Epithelial cell of proximal tubule (primary cell): ENCODE data around the gene KLHL29. TPM values are rescaled to one million over a fixed set of nuclear protein-coding genes. Genes with fewer than 3 reads are reported as not detected.

Experiments used
- DNase-seq: peaks from one replicate; pipeline ENCODE4 v3.0.0-alpha.2; 2011; ENCODE audit warnings: low read depth
- H3K4me3 ChIP-seq: 2 replicates; pipeline ENCODE4 v1.5.1; 2011; ENCODE audit warnings: low read depth, mild to moderate bottlenecking, low read length
- total RNA-seq: library from RNA; depleted of rRNA; stranded (reverse); fragments of >200 nt; gene quantifications from 2 replicates; pipeline ENCODE4 v1.2.3, GENCODE V29; 2015
- TF ChIP-seq, protein P1 (sequence below): conservative IDR thresholded peaks from 2 replicates; pipeline ENCODE4 v1.5.1; 2012; ENCODE audit warnings: low read depth, mild to moderate bottlenecking, low read length

KLHL29 gene
- total RNA-seq, 1 donor from 2014 or later: 12.0 TPM

DNA sequence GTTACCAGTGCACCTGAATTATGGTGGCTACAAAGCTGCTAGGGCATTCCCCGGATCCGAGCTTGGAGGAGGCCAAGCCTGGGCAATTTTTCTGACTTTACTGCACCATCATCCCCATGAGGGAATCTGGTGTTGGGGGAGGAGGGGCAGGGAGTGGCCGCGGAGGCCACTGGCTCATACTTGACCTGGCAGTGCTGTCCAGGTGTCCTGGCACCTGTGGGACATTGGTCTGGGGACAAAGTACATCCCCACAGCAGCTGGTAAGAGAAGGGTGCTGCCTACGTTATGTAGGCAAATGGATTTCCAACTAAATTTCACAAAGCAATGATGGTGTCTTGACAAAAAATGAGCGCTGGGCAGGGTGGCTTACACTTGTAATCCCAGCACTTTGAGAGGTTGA lies 48.3 kb downstream of the KLHL29 start:
- TF ChIP-seq, protein P1, sequence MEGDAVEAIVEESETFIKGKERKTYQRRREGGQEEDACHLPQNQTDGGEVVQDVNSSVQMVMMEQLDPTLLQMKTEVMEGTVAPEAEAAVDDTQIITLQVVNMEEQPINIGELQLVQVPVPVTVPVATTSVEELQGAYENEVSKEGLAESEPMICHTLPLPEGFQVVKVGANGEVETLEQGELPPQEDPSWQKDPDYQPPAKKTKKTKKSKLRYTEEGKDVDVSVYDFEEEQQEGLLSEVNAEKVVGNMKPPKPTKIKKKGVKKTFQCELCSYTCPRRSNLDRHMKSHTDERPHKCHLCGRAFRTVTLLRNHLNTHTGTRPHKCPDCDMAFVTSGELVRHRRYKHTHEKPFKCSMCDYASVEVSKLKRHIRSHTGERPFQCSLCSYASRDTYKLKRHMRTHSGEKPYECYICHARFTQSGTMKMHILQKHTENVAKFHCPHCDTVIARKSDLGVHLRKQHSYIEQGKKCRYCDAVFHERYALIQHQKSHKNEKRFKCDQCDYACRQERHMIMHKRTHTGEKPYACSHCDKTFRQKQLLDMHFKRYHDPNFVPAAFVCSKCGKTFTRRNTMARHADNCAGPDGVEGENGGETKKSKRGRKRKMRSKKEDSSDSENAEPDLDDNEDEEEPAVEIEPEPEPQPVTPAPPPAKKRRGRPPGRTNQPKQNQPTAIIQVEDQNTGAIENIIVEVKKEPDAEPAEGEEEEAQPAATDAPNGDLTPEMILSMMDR: no peak
- H3K4me3 ChIP-seq: no peak overlapping the region
- DNase-seq: no peak

DNA sequence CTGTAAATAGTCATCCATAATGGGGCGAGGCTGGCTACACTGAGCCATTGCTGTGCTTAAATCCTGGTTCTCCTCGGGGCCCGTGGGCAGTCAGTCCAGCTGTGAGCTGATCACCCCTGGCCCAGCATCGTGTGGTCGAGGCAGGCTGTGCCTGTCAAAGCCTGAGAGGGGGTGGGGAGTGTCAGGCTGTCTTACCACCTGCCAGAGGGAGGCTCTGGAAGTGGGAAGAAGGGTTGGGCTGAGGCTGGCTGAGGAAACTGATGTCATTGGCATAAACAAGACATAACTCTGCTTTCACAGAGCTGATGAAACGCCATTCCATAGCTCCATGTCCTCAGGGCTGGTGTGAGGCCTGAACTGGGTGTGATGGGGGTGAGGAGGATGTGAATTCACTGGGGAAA lies 49.7 kb downstream of the KLHL29 start:
- H3K4me3 ChIP-seq: no peak overlapping the region
- DNase-seq: no peak
- TF ChIP-seq, protein P1: no peak

GRCh38 chr2:23435250-23436035 lies 50.5 kb downstream of the KLHL29 start:
- no peak overlapping the region for H3K4me3 ChIP-seq
- TF ChIP-seq, protein P1: no peak
- no peak for DNase-seq

DNA sequence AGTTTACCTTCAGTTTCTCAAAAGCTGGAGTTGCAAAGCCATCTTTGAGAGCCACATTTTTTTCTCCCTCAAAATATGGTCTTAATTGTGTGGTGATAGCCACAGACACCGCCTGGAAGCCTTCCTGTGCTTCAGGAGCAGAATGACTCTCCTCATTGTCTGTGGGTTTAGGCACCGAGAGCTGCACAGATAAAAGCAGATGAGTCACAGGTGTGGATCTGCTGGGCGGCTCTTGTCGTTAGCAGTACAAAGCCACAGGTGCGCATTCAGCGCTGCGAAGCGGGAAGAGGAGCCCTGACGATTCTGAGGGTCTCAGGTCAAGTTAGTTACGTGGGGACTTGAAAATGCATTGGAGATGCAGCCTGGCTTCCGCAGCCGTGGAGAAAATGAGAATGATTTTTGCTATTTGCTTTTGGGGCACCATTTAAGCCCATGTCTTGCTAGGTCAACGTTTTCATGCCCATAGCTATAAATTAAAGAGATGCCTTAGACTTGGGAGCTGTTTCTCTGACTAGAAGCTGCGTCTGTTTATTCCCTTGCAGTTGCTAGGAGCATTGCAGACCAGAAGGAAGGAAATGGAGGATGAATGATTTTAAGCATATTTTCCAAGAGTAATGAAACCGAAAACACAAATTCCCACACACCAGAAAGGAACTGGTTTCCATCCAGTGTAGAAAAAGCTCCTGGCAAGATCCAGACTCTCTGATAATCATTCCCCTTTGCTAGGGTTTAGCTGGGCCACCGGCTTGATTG lies 51.5 kb downstream of the KLHL29 start:
- DNase-seq: no peak
- TF ChIP-seq, protein P1: no peak
- no peak overlapping the region for H3K4me3 ChIP-seq

- TF ChIP-seq, protein P1: no peak
- DNase-seq: no peak
- H3K4me3 ChIP-seq: no peak overlapping the region
Measured at GRCh38 chr2:23441414-23441813, 56.4 kb downstream of the KLHL29 start.

GRCh38 chr2:23445450-23445868 lies 60.5 kb downstream of the KLHL29 start:
- no peak overlapping the region for H3K4me3 ChIP-seq
- TF ChIP-seq, protein P1: no peak
- DNase-seq: no peak
